ENCODE data around the gene PTPN3. TPM values are rescaled to one million over a fixed set of nuclear protein-coding genes. Genes with fewer than 3 reads are reported as not detected.

The PTPN3 gene
- total and polyA plus RNA-seq, 2 experiments from 2014 or later, result 1.4 to 2.6 TPM

DNA sequence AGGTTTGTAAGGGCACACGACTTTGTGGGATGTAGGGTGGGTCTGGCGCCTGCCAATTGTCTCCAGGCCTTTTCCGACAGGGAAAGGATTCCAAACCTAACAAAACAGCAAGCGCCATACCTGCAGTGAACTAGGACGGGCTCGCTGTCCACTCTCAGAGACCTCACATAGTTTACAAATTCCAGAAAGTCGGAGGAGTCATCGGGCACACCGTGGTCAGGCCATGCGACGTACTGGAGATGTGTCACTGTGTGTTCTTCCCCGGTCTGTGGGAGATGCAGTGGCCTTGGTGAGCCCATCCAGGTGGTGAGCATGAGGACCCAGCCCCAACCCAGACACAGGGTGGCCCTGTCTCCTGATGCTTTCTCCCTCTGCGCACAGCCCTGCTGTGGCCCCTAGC, 115.9 kb downstream of the PTPN3 start:
- Mint-ChIP-seq H3K9me3 (no peaks in the 10 kb centered on the region; the same call in 2 of the 3 replicates), H3K4me1 (peaks cover 3% of the 10 kb centered on the region; the same call in 1 of the 3 replicates), H3K36me3 (ENCODE audit: low read depth) (peaks cover 6% of the 10 kb centered on the region; the same call in 2 of the 3 replicates), H3K27ac (no peak overlapping the region), H3K4me3 (no peak overlapping the region), H3K27me3 (ENCODE audit: insufficient read depth, low read depth, poor library complexity) (no peaks in the 10 kb centered on the region)
- no peaks in the 10 kb centered on the region for H3K9me2 ChIP-seq (ENCODE audit: insufficient read depth)
- H3K4me2 ChIP-seq, result no peak overlapping the region
- TF ChIP-seq EZH2phosphoT487 (IDR thresholded peaks at IDR 0.05; ENCODE audit: unreplicated experiment), result no peak
- no peak for TF ChIP-seq JUNB (IDR thresholded peaks at IDR 0.05; ENCODE audit: unreplicated experiment)
- TF ChIP-seq, protein P1, sequence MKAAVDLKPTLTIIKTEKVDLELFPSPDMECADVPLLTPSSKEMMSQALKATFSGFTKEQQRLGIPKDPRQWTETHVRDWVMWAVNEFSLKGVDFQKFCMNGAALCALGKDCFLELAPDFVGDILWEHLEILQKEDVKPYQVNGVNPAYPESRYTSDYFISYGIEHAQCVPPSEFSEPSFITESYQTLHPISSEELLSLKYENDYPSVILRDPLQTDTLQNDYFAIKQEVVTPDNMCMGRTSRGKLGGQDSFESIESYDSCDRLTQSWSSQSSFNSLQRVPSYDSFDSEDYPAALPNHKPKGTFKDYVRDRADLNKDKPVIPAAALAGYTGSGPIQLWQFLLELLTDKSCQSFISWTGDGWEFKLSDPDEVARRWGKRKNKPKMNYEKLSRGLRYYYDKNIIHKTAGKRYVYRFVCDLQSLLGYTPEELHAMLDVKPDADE (IDR thresholded peaks at IDR 0.05), result no peak
- no peak for TF ChIP-seq ZNF331 (CRISPR knock-in tag; IDR thresholded peaks at IDR 0.05; ENCODE audit: low read depth)
- TF ChIP-seq, protein P2, sequence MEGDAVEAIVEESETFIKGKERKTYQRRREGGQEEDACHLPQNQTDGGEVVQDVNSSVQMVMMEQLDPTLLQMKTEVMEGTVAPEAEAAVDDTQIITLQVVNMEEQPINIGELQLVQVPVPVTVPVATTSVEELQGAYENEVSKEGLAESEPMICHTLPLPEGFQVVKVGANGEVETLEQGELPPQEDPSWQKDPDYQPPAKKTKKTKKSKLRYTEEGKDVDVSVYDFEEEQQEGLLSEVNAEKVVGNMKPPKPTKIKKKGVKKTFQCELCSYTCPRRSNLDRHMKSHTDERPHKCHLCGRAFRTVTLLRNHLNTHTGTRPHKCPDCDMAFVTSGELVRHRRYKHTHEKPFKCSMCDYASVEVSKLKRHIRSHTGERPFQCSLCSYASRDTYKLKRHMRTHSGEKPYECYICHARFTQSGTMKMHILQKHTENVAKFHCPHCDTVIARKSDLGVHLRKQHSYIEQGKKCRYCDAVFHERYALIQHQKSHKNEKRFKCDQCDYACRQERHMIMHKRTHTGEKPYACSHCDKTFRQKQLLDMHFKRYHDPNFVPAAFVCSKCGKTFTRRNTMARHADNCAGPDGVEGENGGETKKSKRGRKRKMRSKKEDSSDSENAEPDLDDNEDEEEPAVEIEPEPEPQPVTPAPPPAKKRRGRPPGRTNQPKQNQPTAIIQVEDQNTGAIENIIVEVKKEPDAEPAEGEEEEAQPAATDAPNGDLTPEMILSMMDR (conservative IDR thresholded peaks at IDR 0.05; ENCODE audit: low read depth in 2 of 2), result no peak
- TF ChIP-seq, protein P3, sequence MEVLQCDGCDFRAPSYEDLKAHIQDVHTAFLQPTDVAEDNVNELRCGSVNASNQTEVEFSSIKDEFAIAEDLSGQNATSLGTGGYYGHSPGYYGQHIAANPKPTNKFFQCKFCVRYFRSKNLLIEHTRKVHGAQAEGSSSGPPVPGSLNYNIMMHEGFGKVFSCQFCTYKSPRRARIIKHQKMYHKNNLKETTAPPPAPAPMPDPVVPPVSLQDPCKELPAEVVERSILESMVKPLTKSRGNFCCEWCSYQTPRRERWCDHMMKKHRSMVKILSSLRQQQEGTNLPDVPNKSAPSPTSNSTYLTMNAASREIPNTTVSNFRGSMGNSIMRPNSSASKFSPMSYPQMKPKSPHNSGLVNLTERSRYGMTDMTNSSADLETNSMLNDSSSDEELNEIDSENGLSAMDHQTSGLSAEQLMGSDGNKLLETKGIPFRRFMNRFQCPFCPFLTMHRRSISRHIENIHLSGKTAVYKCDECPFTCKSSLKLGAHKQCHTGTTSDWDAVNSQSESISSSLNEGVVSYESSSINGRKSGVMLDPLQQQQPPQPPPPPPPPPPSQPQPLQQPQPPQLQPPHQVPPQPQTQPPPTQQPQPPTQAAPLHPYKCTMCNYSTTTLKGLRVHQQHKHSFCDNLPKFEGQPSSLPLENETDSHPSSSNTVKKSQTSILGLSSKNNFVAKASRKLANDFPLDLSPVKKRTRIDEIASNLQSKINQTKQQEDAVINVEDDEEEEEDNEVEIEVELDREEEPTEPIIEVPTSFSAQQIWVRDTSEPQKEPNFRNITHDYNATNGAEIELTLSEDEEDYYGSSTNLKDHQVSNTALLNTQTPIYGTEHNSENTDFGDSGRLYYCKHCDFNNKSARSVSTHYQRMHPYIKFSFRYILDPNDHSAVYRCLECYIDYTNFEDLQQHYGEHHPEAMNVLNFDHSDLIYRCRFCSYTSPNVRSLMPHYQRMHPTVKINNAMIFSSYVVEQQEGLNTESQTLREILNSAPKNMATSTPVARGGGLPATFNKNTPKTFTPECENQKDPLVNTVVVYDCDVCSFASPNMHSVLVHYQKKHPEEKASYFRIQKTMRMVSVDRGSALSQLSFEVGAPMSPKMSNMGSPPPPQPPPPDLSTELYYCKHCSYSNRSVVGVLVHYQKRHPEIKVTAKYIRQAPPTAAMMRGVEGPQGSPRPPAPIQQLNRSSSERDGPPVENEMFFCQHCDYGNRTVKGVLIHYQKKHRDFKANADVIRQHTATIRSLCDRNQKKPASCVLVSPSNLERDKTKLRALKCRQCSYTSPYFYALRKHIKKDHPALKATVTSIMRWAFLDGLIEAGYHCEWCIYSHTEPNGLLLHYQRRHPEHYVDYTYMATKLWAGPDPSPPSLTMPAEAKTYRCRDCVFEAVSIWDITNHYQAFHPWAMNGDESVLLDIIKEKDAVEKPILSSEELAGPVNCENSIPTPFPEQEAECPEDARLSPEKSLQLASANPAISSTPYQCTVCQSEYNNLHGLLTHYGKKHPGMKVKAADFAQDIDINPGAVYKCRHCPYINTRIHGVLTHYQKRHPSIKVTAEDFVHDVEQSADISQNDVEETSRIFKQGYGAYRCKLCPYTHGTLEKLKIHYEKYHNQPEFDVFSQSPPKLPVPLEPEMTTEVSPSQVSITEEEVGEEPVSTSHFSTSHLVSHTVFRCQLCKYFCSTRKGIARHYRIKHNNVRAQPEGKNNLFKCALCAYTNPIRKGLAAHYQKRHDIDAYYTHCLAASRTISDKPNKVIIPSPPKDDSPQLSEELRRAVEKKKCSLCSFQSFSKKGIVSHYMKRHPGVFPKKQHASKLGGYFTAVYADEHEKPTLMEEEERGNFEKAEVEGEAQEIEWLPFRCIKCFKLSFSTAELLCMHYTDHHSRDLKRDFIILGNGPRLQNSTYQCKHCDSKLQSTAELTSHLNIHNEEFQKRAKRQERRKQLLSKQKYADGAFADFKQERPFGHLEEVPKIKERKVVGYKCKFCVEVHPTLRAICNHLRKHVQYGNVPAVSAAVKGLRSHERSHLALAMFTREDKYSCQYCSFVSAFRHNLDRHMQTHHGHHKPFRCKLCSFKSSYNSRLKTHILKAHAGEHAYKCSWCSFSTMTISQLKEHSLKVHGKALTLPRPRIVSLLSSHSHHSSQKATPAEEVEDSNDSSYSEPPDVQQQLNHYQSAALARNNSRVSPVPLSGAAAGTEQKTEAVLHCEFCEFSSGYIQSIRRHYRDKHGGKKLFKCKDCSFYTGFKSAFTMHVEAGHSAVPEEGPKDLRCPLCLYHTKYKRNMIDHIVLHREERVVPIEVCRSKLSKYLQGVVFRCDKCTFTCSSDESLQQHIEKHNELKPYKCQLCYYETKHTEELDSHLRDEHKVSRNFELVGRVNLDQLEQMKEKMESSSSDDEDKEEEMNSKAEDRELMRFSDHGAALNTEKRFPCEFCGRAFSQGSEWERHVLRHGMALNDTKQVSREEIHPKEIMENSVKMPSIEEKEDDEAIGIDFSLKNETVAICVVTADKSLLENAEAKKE (CRISPR knock-in tag; IDR thresholded peaks at IDR 0.05), result no peak
- TF ChIP-seq POLR2AphosphoS5 (IDR thresholded peaks at IDR 0.05; ENCODE audit: low read depth), result no peak
- TF ChIP-seq NANOG (IDR thresholded peaks at IDR 0.05; ENCODE audit: borderline replicate concordance), result no peak
- no peak for TF ChIP-seq CREB1 (CRISPR knock-in tag; IDR thresholded peaks at IDR 0.05; ENCODE audit: low read depth)
- TF ChIP-seq, protein P4, sequence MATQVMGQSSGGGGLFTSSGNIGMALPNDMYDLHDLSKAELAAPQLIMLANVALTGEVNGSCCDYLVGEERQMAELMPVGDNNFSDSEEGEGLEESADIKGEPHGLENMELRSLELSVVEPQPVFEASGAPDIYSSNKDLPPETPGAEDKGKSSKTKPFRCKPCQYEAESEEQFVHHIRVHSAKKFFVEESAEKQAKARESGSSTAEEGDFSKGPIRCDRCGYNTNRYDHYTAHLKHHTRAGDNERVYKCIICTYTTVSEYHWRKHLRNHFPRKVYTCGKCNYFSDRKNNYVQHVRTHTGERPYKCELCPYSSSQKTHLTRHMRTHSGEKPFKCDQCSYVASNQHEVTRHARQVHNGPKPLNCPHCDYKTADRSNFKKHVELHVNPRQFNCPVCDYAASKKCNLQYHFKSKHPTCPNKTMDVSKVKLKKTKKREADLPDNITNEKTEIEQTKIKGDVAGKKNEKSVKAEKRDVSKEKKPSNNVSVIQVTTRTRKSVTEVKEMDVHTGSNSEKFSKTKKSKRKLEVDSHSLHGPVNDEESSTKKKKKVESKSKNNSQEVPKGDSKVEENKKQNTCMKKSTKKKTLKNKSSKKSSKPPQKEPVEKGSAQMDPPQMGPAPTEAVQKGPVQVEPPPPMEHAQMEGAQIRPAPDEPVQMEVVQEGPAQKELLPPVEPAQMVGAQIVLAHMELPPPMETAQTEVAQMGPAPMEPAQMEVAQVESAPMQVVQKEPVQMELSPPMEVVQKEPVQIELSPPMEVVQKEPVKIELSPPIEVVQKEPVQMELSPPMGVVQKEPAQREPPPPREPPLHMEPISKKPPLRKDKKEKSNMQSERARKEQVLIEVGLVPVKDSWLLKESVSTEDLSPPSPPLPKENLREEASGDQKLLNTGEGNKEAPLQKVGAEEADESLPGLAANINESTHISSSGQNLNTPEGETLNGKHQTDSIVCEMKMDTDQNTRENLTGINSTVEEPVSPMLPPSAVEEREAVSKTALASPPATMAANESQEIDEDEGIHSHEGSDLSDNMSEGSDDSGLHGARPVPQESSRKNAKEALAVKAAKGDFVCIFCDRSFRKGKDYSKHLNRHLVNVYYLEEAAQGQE (IDR thresholded peaks at IDR 0.05; ENCODE audit: unreplicated experiment), result no peak
- TF ChIP-seq STAT1 (IDR thresholded peaks at IDR 0.05; ENCODE audit: unreplicated experiment), result no peak
- no peak for TF ChIP-seq ZNF114 (CRISPR knock-in tag; IDR thresholded peaks at IDR 0.05)
- no peak for TF ChIP-seq EZH2 (IDR thresholded peaks at IDR 0.05; ENCODE audit: low read depth, unreplicated experiment)
- ATAC-seq (no peak), DNase-seq (ENCODE audit: low spot score) (no peak)
- H3K79me2 ChIP-seq (replicated peaks; ENCODE audit: insufficient read depth), result no peaks in the 10 kb centered on the region
- H3K27me3 ChIP-seq (ENCODE audit: insufficient read depth), result no peaks in the 10 kb centered on the region
- no peaks in the 10 kb centered on the region for H3K4me1 ChIP-seq (ENCODE audit: insufficient read depth)
- no peaks in the 10 kb centered on the region for H3K36me3 ChIP-seq (ENCODE audit: insufficient read depth)
- no peak overlapping the region for H3K27ac ChIP-seq (ENCODE audit: low read depth)
- H2AFZ ChIP-seq, result no peak overlapping the region
- H3F3A ChIP-seq (replicated peaks; ENCODE audit: low read depth), result no peaks in the 10 kb centered on the region
- no peaks in the 10 kb centered on the region for H4K20me1 ChIP-seq (replicated peaks; ENCODE audit: insufficient read depth)
- no peak overlapping the region for H3K4me3 ChIP-seq
